IMR-90 (cell line): Measurements from ENCODE around the gene ENOX1. TPM values are rescaled to one million over a fixed set of nuclear protein-coding genes. Genes with fewer than 3 reads are reported as not detected.

ENCODE experiments used
- ATAC-seq: fragments of 200-7000 bp; cut with Tn5 transposase; 2 replicates; pipeline ENCODE4 v1.9.1; 2020; ENCODE audit warnings: low read depth, mild to moderate bottlenecking, moderate library complexity
- BruUV-seq: library from RNA; stranded (reverse); fragments of 400-500 nt; replicated peaks from 2 replicates; lab custom pipeline; 2021; lab: Mats Ljungman, UMichigan
- CTCF ChIA-PET: fragments of 300-600 bp; formaldehyde crosslinking; extraction: SDS; loops from one replicate; lab custom pipeline; 2021; ENCODE audit warnings: antibody characterized with exemption; lab: Yijun Ruan, JAX
- POLR2A ChIA-PET: fragments of 300-600 bp; sonication (Branson Sonifier 250); formaldehyde crosslinking; loops from one replicate; lab custom pipeline; 2022; ENCODE audit warnings: antibody characterized with exemption; ENCODE audit not compliant: unreplicated experiment; lab: Charles Lee
- DNase-seq: peaks from one replicate; pipeline ENCODE4 v3.0.0; 2013
- H2AFZ ChIP-seq: replicated peaks from 2 replicates; pipeline ENCODE3; 2013; ENCODE audit warnings: low read length, mild to moderate bottlenecking; ENCODE audit not compliant: poor library complexity
- H2AK5ac ChIP-seq: 2 replicates; pipeline ENCODE4 v1.6.1; 2013; ENCODE audit warnings: low read depth, low read length, inconsistent platforms
- H2AK9ac ChIP-seq: replicated peaks from 2 replicates; pipeline ENCODE3; 2013; ENCODE audit warnings: mild to moderate bottlenecking, low read depth, low read length, moderate library complexity; ENCODE audit not compliant: poor library complexity
- H2BK120ac ChIP-seq: 2 replicates; pipeline ENCODE4 v1.6.1; 2013; ENCODE audit warnings: low read depth, low read length, inconsistent platforms
- H2BK15ac ChIP-seq: 3 replicates; pipeline ENCODE4 v1.6.1; 2013; ENCODE audit warnings: low read depth, low read length, inconsistent platforms
- H2BK20ac ChIP-seq: 2 replicates; pipeline ENCODE4 v1.6.1; 2013; ENCODE audit warnings: low read depth, mild to moderate bottlenecking, inconsistent platforms, low read length, moderate library complexity
- H2BK5ac ChIP-seq: 2 replicates; pipeline ENCODE4 v1.6.1; 2013; ENCODE audit warnings: mild to moderate bottlenecking, low read depth, low read length, inconsistent platforms; ENCODE audit not compliant: poor library complexity, severe bottlenecking
- H3K14ac ChIP-seq: replicated peaks from 2 replicates; pipeline ENCODE4 v1.6.1; 2013; ENCODE audit warnings: low read depth, low read length, inconsistent platforms
- H3K18ac ChIP-seq: 2 replicates; pipeline ENCODE4 v1.6.1; 2013; ENCODE audit warnings: low read depth, low read length, control low read depth
- H3K23ac ChIP-seq: 2 replicates; pipeline ENCODE4 v1.6.1; 2013; ENCODE audit warnings: low read depth, low read length, inconsistent platforms
- H3K27ac ChIP-seq: 2 replicates; pipeline ENCODE4 v1.5.1; 2013; ENCODE audit warnings: mild to moderate bottlenecking, control low read depth, low read length; ENCODE audit not compliant: insufficient read depth
- H3K27me3 ChIP-seq: 2 replicates; pipeline ENCODE4 v1.6.1; 2013; ENCODE audit warnings: low read length; ENCODE audit not compliant: control insufficient read depth, insufficient read depth
- H3K36me3 ChIP-seq: 2 replicates; pipeline ENCODE4 v1.6.1; 2013; ENCODE audit warnings: low read length, mixed read lengths; ENCODE audit not compliant: control insufficient read depth, insufficient read depth
- H3K4ac ChIP-seq: 2 replicates; pipeline ENCODE4 v1.6.1; 2013; ENCODE audit warnings: low read depth, low read length, inconsistent platforms
- H3K4me1 ChIP-seq: 2 replicates; pipeline ENCODE4 v1.6.1; 2013; ENCODE audit warnings: low read length, mixed read lengths; ENCODE audit not compliant: control insufficient read depth, insufficient read depth
- H3K4me2 ChIP-seq: 2 replicates; pipeline ENCODE4 v1.6.1; 2013; ENCODE audit warnings: low read depth, mild to moderate bottlenecking, control low read depth, low read length, moderate library complexity
- H3K4me3 ChIP-seq: 2 replicates; pipeline ENCODE4 v1.5.1; 2013; ENCODE audit warnings: low read depth, mild to moderate bottlenecking, control low read depth, low read length, moderate library complexity; ENCODE audit not compliant: insufficient read depth
- H3K56ac ChIP-seq: 2 replicates; pipeline ENCODE4 v1.6.1; 2013; ENCODE audit warnings: low read length, inconsistent platforms; ENCODE audit not compliant: insufficient read depth; ENCODE audit errors: extremely low read depth
- H3K79me1 ChIP-seq, 2 experiments: 2 replicates each; pipeline ENCODE4 v1.6.1; 2013; ENCODE audit warnings: low read length in 2 of 2, inconsistent platforms in 1 of 2, low read depth in 1 of 2
- H3K9ac ChIP-seq: 2 replicates; pipeline ENCODE4 v1.6.1; 2013; ENCODE audit warnings: low read depth, low read length, control low read depth
- H3K9me1 ChIP-seq: 2 replicates; pipeline ENCODE4 v1.6.1; 2013; ENCODE audit warnings: low read length, inconsistent platforms; ENCODE audit not compliant: insufficient read depth
- H3K9me3 ChIP-seq: 2 replicates; pipeline ENCODE4 v1.6.1; 2013; ENCODE audit warnings: low read length; ENCODE audit not compliant: control insufficient read depth, insufficient read depth
- H4K20me1 ChIP-seq: 2 replicates; pipeline ENCODE4 v1.6.1; 2013; ENCODE audit warnings: low read length, inconsistent platforms; ENCODE audit not compliant: insufficient read depth
- H4K5ac ChIP-seq: 2 replicates; pipeline ENCODE4 v1.6.1; 2013; ENCODE audit warnings: mild to moderate bottlenecking, low read depth, low read length, control low read depth
- H4K8ac ChIP-seq, 2 experiments: 2 replicates each; pipeline ENCODE4 v1.6.1; 2013; ENCODE audit warnings: low read depth in 2 of 2, low read length in 2 of 2, control low read depth in 1 of 2, inconsistent platforms in 1 of 2
- H4K91ac ChIP-seq: 2 replicates; pipeline ENCODE4 v1.6.1; 2013; ENCODE audit warnings: low read depth, low read length, inconsistent platforms; ENCODE audit not compliant: insufficient read depth
- BHLHE40 ChIP-seq: fragments of 150-350 bp; IDR thresholded peaks from 2 replicates; pipeline ENCODE4 v1.6.1; 2016; ENCODE audit warnings: mild to moderate bottlenecking, low read depth, low read length
- CEBPB ChIP-seq: IDR thresholded peaks from 2 replicates; pipeline ENCODE4 v1.6.1; 2012; ENCODE audit warnings: low read depth, low read length, improper control_type of control experiment
- CHD1 ChIP-seq: IDR thresholded peaks from 2 replicates; pipeline ENCODE4 v1.6.1; 2012; ENCODE audit warnings: low read depth, low read length, improper control_type of control experiment
- ELK1 ChIP-seq: fragments of 150-350 bp; IDR thresholded peaks from 2 replicates; pipeline ENCODE4 v1.6.1; 2016; ENCODE audit warnings: low read depth, mild to moderate bottlenecking, low read length, moderate library complexity, borderline replicate concordance
- MAZ ChIP-seq: IDR thresholded peaks from 2 replicates; pipeline ENCODE4 v1.6.1; 2012; ENCODE audit warnings: low read depth, mild to moderate bottlenecking, low read length, improper control_type of control experiment, moderate library complexity, borderline replicate concordance
- MXI1 ChIP-seq: IDR thresholded peaks from 2 replicates; pipeline ENCODE4 v1.6.1; 2012; ENCODE audit warnings: low read depth, mild to moderate bottlenecking, low read length, moderate library complexity, borderline replicate concordance
- NFE2L2 ChIP-seq: fragments of 150-350 bp; IDR thresholded peaks from 2 replicates; pipeline ENCODE4 v1.6.1; 2016; ENCODE audit warnings: low read depth, mild to moderate bottlenecking, low read length
- POLR2A ChIP-seq: IDR thresholded peaks from 2 replicates; pipeline ENCODE4 v1.6.1; 2012; ENCODE audit warnings: mild to moderate bottlenecking, low read depth, low read length
- RAD21 ChIP-seq: IDR thresholded peaks from 2 replicates; pipeline ENCODE4 v1.6.1; 2012; ENCODE audit warnings: low read length, improper control_type of control experiment
- RCOR1 ChIP-seq: IDR thresholded peaks from 2 replicates; pipeline ENCODE4 v1.6.1; 2012; ENCODE audit warnings: mild to moderate bottlenecking, low read length, improper control_type of control experiment; ENCODE audit not compliant: insufficient replicate concordance
- RFX5 ChIP-seq: IDR thresholded peaks from 2 replicates; pipeline ENCODE4 v1.8.0; 2012; ENCODE audit warnings: low read depth, mild to moderate bottlenecking, low read length, moderate library complexity
- USF2 ChIP-seq: fragments of 150-350 bp; IDR thresholded peaks from 2 replicates; pipeline ENCODE4 v1.6.1; 2017; ENCODE audit warnings: mild to moderate bottlenecking, antibody characterized with exemption, low read length, low read depth
- WGBS, 2 experiments: methylation state at CpG; one replicate each; pipeline versions ENCODE4 v1.1.5 to v1.1.7; 2013; ENCODE audit warnings: missing lambda C conversion rate in 2 of 2; ENCODE audit not compliant: insufficient read length in 1 of 2; ENCODE audit errors: extremely low coverage in 2 of 2; 5-methylcytosine and 5-hydroxymethylcytosine counted together
- dilution Hi-C: fragments of 300-500 bp; cut with HindIII; formaldehyde crosslinking; loops from one replicate; pipeline ENCODE4 v1.14.3; 2018; ENCODE audit warnings: low sequenced_read_pairs; ENCODE audit not compliant: unreplicated experiment
- in situ Hi-C: fragments of 300-500 bp; cut with MboI; formaldehyde crosslinking; loops from 3 replicates; pipeline ENCODE4 v1.14.3; 2019; ENCODE audit warnings: low sequenced_read_pairs, inconsistent platforms, mixed read lengths
- intact Hi-C: fragments of 100-400 bp; cut with micrococcal nuclease; formaldehyde crosslinking; loops from 2 replicates; pipeline ENCODE4 v1.10.0; 2022
- polyA plus RNA-seq, 3 experiments: library from polyadenylated mRNA; depleted of rRNA; stranded (reverse); fragments of >200 nt; gene quantifications; 2 replicates each; pipeline ENCODE4 v1.2.3, GENCODE V29; 2012; ENCODE audit warnings: low replicate concordance in 1 of 3
- total RNA-seq: library from RNA; depleted of rRNA; stranded (reverse); fragments of >200 nt; gene quantifications from 2 replicates; pipeline ENCODE4 v1.2.3, GENCODE V29; 2012

Gene ENOX1
- total and polyA plus RNA-seq, 2 of the 4 experiments (the other 2 are of a cell fraction), result 0.99 to 1.3 TPM

GRCh38 chr13:43800828-43801227, 14.1 kb upstream of the ENOX1 start:
- Histone ChIP-seq H3K4me2 (no peak overlapping the region), H3K4me3 (no peak overlapping the region), H3K36me3 (no peaks in the 10 kb centered on the region), H4K5ac (no peak overlapping the region), H3K9me3 (no peaks in the 10 kb centered on the region), H3K4me1 (peaks cover 2% of the 10 kb centered on the region; the same call in 1 of the 2 replicates), H3K14ac (no peak overlapping the region), H3K9ac (no peak overlapping the region), H2BK20ac (no peak overlapping the region), H3K27me3 (no peaks in the 10 kb centered on the region), H2BK5ac (no peak overlapping the region), H2AK5ac (no peak overlapping the region), H2AFZ (no peak overlapping the region), H3K23ac (no peak overlapping the region), H2BK15ac (no peak overlapping the region), H3K18ac (no peak overlapping the region), H3K9me1 (peaks cover 3% of the 10 kb centered on the region; the same call in 1 of the 2 replicates), H3K27ac (no peak overlapping the region), H4K20me1 (peaks cover 5% of the 10 kb centered on the region; the same call in 1 of the 2 replicates), H3K56ac (no peak overlapping the region), H2AK9ac (no peak overlapping the region), H3K4ac (no peak overlapping the region), H4K91ac (no peak overlapping the region), H3K79me1 (no peaks in the 10 kb centered on the region), H2BK120ac (no peak overlapping the region), H4K8ac (no peak overlapping the region)
- no TSS peak for BruUV-seq
- CTCF ChIA-PET, result interaction anchor here (1.1 kb wide), 1 partner anchor 10 kb away, joined by 3 read pairs; no protein-coding TSS in a partner anchor
- in situ Hi-C loops (no loop called here), dilution Hi-C loops (no loop called here), intact Hi-C loops (loop anchor here (5.0 to 10.0 kb wide), 2 partner anchors 829 to 1146 kb away; no protein-coding TSS in a partner anchor)
- DNase-seq (no peak), ATAC-seq (no peak)
- WGBS, 2 experiments, result no CpG with 5 or more reads among the region's 3 CpGs
- POLR2A ChIA-PET, result no interaction called here
- TF ChIP-seq RFX5 (no peak), CEBPB (no peak), RCOR1 (no peak), NFE2L2 (no peak), BHLHE40 (no peak), MXI1 (no peak), POLR2A (no peak), MAZ (no peak), RAD21 (no peak), USF2 (no peak), ELK1 (no peak), CHD1 (no peak)
